HG03521 (cell line): ENCODE measurements around the gene WDR74.
"Not testable (repeated sequence)": the region's sequence is repeated elsewhere in the genome, so short reads cannot be mapped to it uniquely, and the experiment has no call there.

Experiments used
- ATAC-seq: cut with Tn5 transposase; IDR thresholded peaks from one replicate; pipeline ENCODE4 v1.9.1; 2021; ENCODE audit warnings: mild to moderate bottlenecking, moderate library complexity; ENCODE audit not compliant: unreplicated experiment

Gene WDR74

DNA sequence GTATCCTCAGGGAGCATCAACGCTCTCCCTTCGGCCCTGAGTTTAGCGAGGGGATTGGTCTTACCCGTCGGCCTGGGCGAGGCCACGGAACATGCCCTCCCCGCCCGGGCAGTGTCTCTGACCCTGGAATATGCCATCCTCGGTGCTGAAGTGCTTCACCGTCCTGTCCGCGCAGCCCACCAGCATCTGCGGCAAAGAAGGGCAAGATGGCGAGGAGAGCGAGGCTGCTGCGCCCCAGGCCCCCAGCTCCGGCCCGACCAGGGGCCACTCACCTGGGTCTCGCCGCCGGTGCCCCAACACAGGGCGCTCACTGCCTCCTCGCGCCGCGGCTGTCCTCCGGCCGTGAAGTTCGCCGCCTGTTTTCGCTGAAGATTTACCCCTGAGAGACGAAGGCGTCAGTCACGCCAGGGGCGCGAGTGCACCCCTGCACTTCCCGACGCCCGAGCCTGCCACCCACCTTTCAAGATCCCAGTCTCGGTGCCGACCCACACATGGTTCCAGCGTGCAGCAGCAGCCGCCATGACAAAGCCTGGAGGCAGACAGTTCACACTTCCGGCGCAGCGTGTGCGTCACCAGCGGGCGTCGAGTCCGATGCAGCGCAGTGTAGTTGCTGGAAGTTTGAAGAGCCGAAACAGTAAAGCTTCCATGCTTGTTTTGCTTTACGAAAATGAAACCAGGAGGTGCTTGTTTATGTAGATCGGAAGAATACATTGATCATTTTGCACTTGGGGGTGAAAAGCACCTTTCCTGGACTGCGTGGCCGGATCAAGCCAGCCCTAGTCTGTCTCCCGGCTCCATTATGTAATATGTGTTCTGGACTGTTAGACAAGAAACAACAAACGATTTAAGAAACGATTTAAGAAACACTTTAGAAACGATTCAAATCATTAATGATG, at the start of gene WDR74:
Gene WDR74 (minus strand): TSS at position 541 of the 896 bp plus-strand sequence. CDS start 20 bp downstream, at position 521.
- ATAC-seq, result peak; percentile 51

DNA sequence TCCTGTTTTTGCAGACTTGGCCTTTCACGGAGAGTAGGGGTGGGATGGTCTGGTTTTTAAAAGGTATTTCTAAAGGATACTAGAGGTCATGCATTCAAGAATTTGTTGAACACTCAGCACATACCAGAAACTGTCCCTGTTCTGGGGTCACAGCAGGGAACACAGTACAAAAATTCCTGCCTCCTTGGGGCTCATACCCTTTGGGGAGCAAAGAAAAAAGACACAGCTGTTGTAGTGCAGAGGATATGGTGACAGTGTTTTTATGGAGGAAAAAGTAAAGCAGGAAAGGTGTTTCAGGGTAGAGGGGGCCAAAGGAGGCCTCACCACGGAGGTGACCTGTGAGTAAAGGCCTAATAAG, 49.7 kb upstream of the WDR74 start:
- ATAC-seq, result no peak

DNA sequence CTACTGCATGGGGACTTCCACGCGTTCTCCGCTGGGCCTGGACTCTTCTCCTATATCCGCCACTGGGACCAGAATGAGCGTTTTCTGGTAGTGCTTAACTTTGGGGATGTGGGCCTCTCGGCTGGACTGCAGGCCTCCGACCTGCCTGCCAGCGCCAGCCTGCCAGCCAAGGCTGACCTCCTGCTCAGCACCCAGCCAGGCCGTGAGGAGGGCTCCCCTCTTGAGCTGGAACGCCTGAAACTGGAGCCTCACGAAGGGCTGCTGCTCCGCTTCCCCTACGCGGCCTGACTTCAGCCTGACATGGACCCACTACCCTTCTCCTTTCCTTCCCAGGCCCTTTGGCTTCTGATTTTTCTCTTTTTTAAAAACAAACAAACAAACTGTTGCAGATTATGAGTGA, 49.0 kb upstream of the WDR74 start:
- no peak for ATAC-seq

DNA sequence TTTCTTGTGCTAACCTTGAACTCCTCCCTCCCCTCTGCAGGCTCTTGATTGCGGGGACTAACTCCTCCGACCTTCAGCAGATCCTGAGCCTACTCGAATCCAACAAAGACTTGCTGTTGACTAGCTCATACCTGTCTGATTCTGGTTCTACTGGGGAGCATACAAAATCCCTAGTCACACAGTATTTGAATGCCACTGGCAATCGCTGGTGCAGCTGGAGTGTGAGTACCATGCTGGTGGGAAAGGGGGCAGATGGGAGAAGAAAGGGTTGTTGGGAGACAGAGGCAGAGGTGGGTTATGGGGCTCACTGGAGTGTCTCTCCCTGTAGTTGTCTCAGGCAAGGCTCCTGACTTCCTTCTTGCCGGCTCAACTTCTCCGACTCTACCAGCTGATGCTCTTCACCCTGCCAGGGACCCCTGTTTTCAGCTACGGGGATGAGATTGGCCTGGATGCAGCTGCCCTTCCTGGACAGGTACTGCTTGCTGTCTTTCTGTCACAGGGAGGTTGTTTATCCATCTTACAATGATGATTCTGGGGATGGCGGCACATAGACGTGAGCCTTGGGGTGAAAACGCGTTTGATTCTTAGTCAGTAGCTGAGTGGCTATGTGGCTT, 45.9 kb upstream of the WDR74 start:
- no peak for ATAC-seq

DNA sequence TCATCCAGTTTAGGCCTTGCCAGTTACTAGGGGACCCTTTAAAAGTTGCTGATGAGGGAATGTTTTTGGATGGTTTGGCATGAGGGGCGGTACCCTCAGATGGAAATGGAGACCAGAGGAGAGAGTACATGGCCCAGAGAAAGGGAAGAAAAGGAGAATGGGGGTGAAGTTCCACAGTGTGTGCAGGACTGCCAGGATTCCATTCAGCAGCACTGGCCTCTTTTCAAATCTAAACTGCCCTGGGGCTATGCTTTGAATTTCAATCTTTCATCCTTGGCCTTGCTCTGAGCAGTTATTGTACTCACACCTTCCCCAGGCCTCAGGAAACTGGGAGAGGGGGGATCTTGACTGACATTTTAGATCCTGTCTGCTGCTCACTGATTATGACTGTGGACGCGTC, 44.3 kb upstream of the WDR74 start:
- no peak for ATAC-seq

DNA sequence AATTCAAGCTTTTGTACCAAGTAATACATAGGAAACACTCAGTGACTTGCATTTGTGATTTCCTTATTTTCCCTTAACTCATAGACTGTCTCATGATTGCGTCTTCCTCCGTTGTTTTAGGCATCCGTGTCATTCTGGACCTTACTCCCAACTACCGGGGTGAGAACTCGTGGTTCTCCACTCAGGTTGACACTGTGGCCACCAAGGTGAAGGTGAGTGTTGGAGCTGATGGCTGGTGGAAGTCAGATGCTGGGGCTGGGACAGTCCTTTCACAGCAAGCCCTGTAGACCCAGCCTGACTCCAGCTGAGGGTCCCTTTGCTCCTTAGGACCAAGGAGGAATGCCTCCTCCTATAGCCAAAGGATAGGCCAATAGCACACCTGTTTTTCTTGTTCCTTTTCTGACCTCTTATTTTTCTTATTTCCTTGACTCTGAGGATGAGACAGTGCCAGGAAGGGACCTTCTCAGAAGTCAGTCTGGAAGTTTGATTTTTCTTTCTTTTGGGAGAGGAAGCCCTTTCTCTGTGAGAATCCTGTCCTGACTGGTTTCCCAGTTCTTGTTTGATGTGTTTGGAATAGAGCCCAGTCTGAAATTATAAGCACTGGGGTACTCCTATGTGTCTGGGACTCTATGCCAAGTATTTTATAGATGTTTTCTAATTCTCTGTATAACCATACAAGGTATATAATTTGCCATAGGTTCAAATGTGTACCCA, 43.6 kb upstream of the WDR74 start:
- no peak for ATAC-seq

DNA sequence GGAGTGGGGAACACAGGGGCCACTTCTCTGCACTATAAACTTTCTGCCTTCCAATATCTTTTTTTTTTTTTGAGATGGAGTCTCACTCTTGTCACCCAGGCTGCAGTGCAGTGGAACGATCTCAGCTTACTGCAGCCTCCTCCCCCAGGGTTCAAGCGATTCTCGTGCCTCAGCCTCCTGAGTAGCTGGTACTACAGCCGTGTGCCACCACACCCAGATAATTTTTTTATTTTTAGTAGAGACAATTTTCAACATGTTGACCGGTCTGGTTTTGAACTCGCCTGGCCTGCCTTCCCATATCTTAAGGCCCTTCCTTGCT, 43.0 kb upstream of the WDR74 start:
- ATAC-seq, result no peak

DNA sequence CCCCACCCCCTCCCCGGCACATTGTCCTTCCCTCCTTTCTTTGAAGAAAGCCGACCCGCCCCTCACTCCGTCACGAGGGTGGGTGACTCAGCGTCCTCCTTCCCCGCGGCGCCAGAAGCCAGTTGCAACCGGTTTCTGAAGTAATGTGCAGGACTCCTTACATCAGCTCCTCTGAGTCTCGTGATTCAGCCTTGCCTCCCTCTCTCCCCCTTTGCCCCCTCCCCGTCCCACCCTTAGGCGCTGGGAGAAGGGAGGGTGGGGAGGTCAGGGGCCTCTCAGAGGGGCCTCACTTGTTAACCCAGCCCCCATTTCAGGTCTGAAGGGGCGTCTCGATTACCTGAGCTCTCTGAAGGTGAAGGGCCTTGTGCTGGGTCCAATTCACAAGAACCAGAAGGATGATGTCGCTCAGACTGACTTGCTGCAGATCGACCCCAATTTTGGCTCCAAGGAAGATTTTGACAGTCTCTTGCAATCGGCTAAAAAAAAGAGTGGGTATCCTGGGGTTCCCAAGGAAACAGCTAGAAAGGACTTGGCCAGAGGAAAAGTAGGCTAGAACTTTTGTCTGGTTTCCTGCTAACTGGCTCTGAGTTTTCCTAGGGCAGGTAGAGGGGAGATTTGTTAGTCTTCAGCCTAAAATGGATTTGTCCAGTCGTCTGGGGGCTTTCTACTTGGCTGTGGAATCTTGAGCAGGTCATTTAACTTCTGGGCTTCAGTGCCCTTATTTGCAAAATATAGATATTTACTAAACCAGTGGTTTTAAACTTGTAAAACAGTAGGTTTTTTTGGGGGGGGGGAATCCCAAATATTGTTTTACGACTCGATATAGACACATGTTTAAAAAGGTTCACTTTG, 42.4 kb upstream of the WDR74 start:
- peak; percentile 37 for ATAC-seq

DNA sequence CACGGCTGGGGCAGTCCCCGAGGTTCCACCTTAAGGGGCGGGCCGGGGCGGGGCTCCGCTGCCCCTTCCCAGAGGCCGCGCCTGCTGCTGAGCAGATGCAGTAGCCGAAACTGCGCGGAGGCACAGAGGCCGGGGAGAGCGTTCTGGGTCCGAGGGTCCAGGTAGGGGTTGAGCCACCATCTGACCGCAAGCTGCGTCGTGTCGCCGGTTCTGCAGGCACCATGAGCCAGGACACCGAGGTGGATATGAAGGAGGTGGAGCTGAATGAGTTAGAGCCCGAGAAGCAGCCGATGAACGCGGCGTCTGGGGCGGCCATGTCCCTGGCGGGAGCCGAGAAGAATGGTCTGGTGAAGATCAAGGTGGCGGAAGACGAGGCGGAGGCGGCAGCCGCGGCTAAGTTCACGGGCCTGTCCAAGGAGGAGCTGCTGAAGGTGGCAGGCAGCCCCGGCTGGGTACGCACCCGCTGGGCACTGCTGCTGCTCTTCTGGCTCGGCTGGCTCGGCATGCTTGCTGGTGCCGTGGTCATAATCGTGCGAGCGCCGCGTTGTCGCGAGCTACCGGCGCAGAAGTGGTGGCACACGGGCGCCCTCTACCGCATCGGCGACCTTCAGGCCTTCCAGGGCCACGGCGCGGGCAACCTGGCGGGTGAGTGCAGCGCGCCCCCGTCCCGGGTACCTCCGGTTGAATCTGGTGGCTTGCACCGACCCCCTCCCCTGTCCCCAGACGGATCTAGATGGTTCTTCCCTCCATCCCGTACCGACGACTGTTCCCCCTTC, 41.6 kb upstream of the WDR74 start, which contains the start of gene SLC3A2:
Gene SLC3A2 (plus strand): TSS at position 94 of the 776 bp plus-strand sequence. CDS start 128 bp downstream, at position 222.
- ATAC-seq, result peak; percentile 62

DNA sequence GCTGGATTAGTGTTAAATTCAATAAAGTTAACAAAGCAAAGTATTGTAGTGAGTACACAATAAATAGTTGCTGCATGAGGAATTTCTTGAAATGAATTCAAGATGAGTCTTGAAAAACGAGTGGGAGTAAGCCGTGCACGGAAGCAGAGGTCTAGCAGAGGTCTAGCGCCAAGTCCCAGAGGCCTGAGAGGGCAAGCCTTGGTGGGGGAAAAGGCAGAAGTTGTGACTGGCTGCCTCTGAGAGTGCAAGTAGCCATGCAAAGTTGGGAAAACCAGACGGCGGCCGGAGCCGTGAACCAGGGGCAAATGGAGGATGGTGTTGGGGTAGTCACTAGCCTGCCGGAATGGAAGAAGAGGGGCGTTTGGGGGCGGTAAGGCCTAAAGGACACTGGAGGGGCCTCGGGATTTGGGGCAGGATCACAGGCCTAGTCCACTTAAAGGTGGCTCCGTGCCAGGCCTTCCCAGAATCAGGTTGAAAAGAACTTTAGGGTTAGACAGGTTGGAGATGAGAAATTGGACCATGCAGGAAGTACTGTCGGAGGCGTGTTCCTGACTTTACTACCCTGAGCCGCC, 40.9 kb upstream of the WDR74 start:
- no peak for ATAC-seq

DNA sequence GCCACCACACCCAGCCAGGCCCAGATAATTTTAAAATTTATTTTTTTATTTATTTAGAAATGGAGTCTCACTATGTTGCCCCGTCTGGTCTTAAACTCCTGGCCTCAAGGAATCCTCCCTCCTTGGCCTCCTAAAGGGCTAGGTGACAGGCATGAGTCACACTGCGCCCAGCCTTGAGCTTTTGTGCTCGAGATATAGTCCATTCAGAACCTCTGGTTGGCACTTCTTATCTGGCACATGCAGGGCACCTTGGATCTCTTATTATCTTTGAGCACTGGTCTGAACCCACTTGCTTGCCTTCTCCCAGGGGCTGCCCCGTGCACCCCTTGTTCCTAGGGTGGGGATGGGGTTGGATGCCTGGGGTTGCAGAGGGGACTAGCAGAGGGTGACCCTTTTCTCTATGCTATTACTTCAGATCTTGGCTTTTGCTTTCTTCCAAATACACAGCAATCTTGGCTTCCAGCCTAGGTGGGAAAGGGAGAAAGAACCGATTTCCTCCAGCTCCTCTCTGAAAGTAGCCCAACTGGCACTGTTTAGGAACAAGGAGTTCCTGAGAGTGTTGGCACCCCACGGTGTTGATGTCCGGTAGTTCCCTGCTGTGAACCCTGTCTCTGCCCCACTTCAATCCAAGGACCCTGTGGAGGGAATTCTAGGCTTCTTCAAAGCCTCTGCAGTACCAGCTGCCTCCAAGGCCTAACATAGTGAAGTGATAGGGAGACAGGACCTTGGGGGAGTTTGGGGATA, 40.0 kb upstream of the WDR74 start:
- ATAC-seq, result no peak

DNA sequence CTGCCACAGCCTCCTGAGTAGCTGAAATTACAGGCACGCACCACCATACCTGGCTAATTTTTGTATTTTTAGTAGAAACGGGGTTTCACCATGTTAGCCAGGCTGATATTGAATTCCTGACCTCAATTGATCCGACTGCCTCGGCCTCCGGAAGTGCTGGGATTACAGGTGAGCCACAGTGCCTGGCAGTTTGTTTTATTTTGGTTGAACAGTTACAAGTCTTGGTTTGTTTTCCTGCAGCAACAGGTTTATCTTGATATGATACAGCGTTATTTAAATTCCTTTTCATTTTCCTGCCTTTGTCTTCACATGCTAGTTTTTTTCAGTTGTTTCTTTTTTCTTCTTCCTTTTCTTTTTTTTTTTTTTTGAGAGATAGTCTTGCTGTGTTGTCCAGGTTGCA, 37.3 kb upstream of the WDR74 start:
- no peak for ATAC-seq

DNA sequence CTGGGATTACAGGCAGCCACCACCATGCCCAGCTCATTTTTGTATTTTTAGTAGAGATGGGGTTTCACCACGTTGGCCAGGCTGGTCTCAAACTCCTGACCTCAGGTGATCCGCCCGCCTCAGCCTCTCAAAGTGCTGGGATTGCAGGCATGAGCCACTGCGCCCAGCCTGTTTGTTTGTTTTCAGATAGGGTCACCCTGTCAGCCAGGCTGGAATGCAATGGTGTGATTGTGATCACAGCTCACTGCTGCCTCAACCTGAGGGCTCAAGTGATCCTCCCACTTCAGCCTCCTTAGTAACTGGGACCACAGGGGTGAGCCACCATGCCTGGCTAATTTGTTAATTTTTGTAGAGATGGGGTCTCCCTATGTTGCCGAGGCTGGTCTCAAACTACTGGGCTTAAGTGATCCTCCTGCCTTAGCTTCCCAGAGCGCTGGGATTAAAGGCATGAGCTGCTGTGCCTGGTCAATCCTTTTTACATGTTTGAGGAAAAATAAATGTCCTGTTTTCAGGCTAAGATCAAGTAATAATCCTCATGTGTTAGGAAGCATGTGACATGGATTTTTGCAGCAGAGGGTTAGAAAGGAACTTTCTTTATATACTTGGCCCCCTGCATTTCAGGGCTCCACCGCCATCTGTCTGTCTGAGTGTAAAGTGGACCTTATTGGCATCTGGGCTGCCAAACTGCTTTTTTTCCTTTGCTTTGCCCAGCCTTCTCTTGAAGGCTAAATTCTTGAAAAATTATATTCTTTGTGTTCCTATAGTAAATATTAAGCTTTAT, 36.5 kb upstream of the WDR74 start:
- ATAC-seq, result no peak

DNA sequence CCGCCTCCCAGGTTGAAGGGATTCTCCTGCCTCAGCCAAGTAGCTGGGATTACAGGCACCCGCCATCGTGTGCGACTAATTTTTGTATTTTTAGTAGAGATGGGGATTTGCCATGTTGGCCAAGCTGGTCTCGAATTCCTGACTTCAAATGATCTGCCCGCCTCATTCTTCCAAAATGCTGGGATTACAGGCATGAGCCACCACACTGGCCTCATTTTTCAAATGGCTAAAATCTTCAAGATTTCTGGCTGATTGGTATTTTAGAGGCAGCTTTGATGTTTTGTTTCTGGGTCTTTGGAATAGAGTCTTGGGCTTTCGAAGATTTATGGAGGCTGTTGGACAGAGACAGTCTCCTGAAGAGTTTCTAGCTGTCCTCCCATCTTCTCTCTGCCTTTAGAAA, 35.5 kb upstream of the WDR74 start:
- ATAC-seq, result no peak

DNA sequence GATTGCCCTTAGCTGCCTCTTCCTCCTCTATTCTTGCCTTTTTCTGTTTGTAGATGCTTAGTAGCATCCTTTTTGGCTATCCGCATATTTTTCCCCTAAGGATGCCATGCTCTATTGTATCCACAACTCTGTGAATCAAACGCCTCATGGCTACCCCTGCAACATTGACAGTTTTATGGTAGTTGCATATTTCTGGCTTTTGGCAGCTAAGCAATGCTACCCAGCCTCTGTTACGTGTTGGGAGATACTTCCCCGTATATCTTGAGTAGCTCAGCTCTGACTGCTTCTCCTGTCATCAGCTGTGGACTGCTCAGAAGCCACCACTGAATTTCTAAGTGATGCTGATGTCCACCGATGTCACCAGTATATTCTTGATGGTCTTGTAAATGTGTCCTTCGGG, 26.2 kb upstream of the WDR74 start:
- no peak for ATAC-seq

DNA sequence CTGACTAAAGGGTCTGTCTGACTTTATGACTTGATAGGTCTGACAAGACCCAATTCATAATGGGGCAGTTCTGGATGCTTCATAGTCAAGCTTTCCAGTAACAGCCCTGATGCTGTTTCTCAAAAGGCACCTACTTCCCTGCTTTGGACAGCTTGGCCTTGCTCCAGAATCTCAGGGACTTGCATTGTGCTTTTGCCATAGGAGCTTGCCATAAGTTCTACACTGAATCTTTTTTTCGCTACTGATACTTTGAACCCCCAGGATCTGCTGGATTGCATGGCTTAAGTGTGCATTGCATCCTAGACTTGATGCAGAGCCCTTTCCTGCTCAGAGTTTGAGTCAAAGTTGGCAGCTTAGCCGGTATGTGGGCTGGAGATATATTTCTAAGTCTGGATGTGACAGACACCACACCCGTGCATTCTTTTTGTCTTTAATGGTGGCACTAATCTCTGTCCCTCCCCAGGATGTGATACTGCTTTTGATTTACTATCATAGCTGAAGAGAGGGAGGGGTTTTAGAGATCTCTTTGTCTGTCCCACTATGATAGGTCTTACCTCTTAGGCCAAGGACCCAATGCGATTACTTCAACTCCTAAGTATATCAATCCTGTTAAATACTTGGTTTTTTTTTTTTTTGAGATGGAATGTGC, 24.4 kb upstream of the WDR74 start:
- ATAC-seq, result no peak

DNA sequence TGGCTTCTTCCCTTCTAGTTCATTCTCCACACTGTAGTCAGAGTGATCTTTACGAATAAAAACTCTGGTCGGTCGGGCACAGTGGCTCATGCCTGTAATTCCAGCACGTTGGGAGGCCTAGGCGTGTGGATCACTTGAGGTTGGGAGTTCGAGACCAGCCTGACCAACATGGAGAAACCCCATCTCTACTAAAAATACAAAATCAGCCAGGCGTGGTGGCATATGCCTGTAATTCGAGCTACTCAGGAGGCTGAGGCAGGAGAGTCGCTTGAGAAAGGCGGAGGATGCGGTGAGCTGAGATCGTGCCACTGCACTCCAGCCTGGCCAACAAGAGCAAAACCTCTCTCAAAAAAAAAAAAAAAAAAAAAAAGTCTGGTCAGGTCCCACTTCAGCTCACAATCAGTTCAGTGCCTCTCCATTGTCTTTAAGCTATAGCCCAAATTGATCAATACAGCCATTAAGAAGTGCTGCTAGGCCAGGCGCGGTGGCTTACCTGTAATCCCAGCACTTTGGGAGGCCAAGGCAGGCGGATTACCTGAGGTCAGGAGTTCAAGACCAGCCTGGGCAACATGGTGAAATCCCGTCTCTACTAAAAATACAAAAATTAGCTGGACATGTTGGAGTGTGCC, 22.3 kb upstream of the WDR74 start:
- ATAC-seq, result not testable (repeated sequence)
